ENCODE measurements around the gene SCN1B.

The SCN1B gene

GRCh38 chr19:35074426-35075201, 44.3 kb downstream of the SCN1B start:
- DNase-seq (ENCODE audit: low read depth, low spot score): no peak

- DNase-seq (ENCODE audit: low read depth, low spot score): no peak
These were observed 45.1 kb downstream of the SCN1B start for GRCh38 chr19:35075202-35076025.

GRCh38 chr19:35076026-35076370, 45.7 kb downstream of the SCN1B start:
- no peak for DNase-seq (ENCODE audit: low read depth, low spot score)

- DNase-seq (ENCODE audit: low read depth, low spot score): no peak
These were observed 46.4 kb downstream of the SCN1B start for GRCh38 chr19:35076657-35077056.

- no peak for DNase-seq (ENCODE audit: low read depth, low spot score)
These were observed 47.3 kb downstream of the SCN1B start for GRCh38 chr19:35077411-35078223.

GRCh38 chr19:35079826-35080225, 49.6 kb downstream of the SCN1B start:
- no peak for DNase-seq (ENCODE audit: low read depth, low spot score)

GRCh38 chr19:35080613-35081170, 50.4 kb downstream of the SCN1B start:
- no peak for DNase-seq (ENCODE audit: low read depth, low spot score)

- DNase-seq (ENCODE audit: low read depth, low spot score): no peak
These were observed 50.9 kb downstream of the SCN1B start for GRCh38 chr19:35081201-35081600.

- peak; percentile 69 for DNase-seq (ENCODE audit: low read depth, low spot score)
These were observed 53.6 kb downstream of the SCN1B start for GRCh38 chr19:35083691-35084508.

- DNase-seq (ENCODE audit: low read depth, low spot score): no peak
These were observed 54.2 kb downstream of the SCN1B start for GRCh38 chr19:35084509-35084762.

- DNase-seq (ENCODE audit: low read depth, low spot score): no peak
These were observed 55.7 kb downstream of the SCN1B start for GRCh38 chr19:35085947-35086346.

GRCh38 chr19:35086455-35086854, 56.2 kb downstream of the SCN1B start:
- no peak for DNase-seq (ENCODE audit: low read depth, low spot score)

- no peak for DNase-seq (ENCODE audit: low read depth, low spot score)
These were observed 57.1 kb downstream of the SCN1B start for GRCh38 chr19:35087393-35087792.

GRCh38 chr19:35088131-35088913, 58.1 kb downstream of the SCN1B start:
- peak; percentile 61 for DNase-seq (ENCODE audit: low read depth, low spot score)

GRCh38 chr19:35089554-35089953, 59.3 kb downstream of the SCN1B start:
- DNase-seq (ENCODE audit: low read depth, low spot score): no peak
